ENCODE measurements around the gene TBC1D8. TPM values are rescaled to one million over a fixed set of nuclear protein-coding genes. Genes with fewer than 3 reads are reported as not detected.

TBC1D8 gene
- total RNA-seq, 1 experiment from 2014 or later = 33.4 TPM

- DNase-seq (ENCODE audit: low spot score) = no peak
These were observed 123.3 kb downstream of the TBC1D8 start for GRCh38 chr2:101027852-101028251.

DNA sequence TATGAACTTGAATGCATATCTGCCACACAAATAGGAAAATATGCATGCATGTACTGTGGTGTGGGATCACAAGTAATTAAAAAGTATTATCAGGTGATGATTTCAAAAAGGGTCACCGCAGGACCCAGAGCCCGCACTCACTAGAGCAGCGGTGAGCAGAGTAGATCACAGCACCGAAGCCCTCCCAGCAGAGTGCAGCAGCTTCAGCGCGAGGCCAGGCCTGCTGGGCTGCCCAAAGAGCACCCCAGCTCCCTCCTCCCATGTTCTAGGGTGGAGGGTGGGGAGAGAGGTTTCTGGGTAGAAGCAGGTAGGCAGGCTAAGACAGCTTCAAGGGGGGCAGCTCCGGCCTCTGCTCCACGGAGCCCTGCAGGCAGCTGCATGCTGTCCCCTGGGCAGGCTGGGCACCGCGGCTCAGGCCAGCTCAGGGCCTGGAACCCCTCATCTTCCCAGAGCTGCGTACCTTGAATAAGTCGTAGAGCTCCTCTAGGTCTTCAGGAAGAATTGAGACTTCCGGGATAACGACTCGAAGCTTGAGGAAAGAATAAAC is 124.2 kb downstream of the TBC1D8 start:
- DNase-seq (ENCODE audit: low spot score) = no peak

GRCh38 chr2:101026253-101026701 is 124.9 kb downstream of the TBC1D8 start:
- DNase-seq (ENCODE audit: low spot score) = no peak

- DNase-seq (ENCODE audit: low spot score) = no peak
These were observed 125.6 kb downstream of the TBC1D8 start for GRCh38 chr2:101025561-101025960.

DNA sequence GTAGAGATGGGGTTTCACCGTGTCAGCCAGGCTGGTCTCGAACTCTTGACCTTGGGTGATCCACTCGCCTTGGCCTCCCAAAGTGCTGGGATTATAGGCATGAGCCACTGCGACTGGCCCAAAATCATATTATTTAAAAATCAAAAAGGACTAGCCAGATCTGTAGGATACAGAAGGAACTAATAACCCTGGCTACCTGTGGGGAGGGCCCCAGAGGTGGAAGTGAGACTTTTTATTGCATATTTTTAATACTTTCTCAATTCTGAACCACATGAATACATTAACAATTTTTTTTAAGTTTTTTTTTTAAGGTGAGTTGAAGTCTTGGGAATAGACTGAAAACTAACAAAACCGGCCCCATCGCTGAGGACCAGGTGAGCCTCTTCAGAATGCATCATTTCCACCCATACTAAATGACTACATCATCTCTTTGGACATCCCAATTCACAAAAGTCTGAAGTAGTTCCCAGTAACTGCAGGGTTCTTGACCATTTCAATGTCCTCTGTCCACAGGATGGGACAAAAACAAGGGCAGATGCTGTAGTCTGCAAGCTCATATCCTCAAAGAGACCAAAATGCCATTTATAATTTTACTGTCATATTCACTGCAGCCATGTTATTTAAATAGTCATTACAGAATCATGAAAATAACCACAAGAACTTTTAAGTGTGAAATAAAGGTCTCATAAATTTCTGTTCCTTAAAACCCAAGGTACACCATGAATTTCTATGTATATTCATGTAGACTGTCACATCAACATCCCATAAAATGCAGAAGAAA is 127.7 kb downstream of the TBC1D8 start:
- DNase-seq (ENCODE audit: low spot score) = no peak

DNA sequence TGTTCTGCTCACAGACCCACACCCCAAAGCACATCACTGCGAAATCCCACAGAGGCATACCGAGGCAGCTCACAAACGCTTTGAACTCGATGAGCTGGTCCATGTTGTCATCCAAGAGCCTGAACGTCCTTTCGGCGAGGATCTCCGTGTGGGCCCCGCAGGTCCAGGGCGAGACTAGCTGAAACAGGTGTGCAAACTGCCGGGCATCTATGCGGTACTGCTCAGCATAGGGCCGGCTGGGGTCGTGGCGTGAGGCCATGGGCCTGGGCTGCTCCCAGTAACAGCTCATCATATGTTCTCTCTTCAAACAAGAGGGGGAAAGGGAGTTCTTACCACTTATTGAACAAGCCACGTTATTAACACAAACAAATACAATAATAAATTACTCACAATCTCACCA is 129.0 kb downstream of the TBC1D8 start:
- DNase-seq (ENCODE audit: low spot score) = no peak

DNA sequence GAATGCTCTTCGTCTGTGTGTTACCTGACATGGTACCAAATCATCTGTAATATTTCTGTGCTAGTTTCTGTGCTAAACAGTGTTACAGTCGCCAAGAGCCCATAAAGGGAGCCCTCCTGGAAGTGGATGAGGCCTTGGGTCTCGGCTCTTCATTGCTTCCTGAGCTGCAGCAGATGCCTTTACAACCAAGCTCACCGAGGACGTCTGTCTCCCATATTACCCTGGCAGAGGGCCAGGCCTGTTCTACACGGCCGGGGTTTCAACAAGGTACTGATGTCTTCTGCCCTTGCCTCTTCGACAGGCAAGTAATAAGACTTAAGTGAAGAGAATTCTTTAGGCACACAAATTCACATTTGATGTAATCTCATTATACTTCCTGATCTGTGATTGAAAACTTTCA is 132.2 kb downstream of the TBC1D8 start:
- DNase-seq (ENCODE audit: low spot score) = no peak

- no peak for DNase-seq (ENCODE audit: low spot score)
These were observed 133.8 kb downstream of the TBC1D8 start for GRCh38 chr2:101017371-101017770.

GRCh38 chr2:101014264-101014857 is 136.8 kb downstream of the TBC1D8 start:
- no peak for DNase-seq (ENCODE audit: low spot score)

DNA sequence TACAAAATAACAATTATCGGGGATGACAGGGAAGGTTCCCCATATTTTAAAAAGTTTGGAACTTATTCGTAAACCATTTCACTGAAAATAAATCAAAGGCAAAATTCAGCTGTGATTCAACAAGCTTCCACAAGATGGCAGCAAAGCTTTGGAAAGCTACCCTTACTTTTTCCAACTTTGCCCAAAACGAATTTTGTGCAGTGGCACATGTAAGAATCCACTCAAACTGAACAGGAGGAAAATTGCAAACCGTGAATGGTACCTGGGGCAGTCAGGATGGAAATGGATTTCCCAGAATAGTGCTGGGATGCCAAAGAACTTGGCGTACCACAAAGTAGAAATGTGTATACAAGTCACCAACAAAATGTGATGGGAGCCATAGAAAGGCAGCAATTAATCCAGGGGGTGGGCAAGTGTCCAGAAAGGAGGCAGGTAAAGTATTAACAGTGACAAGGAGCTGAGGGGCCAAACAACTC is 138.4 kb downstream of the TBC1D8 start:
- DNase-seq (ENCODE audit: low spot score) = peak; percentile 65

DNA sequence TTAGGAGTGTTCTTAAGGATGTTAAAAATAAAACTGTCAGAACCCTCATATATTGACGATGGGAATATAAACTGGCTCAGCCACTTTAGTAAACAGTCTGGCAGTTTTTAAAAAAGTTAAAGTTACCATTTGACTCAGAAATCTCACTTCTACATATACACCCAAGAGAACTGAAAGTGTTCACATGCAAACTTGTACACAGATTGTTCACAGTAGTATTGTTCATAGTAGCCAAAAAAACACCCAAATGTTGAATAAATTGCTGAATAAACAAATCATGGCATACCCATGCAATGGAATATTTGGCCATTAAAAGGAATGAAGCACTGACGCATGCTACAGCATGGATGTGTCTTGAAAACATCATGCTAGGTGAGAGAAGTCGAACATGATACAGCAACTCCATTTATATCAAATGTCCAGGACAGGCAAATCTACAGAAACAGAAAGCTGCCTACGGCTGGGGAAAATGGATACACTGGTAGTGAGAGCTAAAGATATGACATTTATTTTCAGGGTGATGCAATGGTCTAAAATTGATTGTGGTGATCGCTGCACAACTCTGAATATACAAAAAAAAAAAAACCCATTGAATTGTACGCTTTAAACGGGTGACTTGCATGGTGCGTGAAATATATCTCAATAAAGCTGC is 139.0 kb downstream of the TBC1D8 start:
- DNase-seq (ENCODE audit: low spot score) = no peak

DNA sequence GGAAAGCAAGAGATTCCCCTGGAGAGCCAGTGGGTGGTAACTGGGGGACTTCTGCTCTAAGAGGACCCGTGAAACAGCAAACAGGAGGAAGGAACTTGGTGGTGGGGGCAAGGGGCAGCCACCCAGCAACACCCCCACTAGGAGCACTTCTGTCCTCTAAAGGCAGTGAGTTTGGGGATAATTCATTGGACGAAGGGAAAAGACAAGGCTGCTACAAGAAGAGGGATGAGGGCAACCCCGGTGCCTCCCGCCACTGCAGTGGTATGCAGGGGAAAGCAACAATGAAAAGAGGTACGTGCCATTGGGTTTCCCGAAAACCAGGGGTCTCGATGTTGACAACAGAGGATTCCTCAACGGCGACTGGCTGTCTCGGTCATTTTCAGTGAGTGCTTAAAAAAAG is 140.0 kb downstream of the TBC1D8 start:
- DNase-seq (ENCODE audit: low spot score) = no peak

DNA sequence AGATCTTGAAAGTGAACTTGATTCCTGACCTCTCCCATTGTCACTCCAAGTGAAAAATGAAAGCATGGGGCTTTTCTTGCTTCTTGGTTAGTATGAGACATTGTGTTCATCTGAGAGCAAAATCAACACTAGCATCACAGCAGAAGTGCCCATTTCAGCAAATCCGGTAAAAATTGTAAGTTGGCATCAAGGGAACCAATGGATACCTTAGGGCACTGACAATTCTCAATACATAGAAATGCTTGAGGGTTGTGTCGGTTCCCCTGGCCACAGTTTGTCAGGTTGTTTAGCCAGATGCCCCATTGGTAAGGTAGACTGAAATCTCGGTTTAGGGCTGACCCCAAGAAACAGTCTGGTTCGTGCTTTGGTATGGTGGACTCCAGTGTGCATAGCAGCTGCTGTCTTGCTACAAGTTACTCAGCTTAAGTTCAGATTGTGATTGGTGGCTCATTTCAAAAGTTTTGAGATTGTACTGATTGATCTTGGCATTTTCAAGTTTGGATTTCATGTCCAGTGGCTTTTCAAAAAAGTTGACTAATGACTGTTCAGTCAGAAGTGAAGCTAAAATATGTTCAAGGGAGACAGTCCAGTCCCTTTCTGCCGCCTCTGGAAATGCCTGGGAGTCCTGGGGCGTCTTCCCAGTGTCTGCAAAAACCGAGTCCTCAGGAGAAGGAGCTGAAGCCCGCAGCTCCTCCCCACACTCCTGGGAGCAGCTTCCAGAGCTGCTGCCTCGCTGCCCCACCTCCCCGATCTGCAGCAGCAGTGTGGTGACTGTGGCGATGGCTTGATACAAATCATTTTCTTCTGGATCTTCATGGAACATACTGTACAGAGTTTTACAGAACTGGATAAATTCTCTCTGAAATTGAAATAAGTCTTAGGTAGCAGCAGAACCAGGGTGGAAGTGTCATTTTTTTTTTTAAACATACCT is 143.5 kb downstream of the TBC1D8 start:
- DNase-seq (ENCODE audit: low spot score) = peak; percentile 36

DNA sequence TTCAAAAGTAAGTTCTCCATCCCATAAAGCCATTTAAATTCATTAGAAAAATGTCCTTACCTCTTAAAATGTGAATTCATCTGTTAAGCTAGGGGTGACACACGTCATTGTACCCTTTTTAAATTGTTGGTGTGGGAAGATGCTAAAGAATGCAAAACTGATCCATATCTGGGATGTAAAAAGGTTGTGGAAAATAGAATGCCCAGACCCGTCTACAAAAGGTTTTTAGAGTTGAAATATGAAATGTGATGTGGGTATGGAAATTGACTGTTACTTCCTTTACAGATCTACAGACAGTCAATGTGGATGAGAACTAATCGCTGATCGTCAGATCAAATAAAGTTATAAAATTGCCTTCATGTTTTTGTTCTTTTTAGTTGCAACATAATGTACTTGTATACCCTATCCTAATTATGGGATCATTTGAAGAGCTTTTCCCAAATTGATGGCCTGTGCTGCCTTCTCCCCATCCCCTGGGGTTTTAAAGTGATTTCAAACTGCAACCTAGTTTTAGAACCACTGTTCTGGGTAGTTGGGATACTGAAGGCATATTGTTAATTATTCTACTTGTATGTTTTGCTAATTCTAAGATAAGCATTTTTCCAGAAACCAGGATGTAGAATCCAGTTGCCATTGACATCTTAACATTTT is 145.0 kb downstream of the TBC1D8 start:
- DNase-seq (ENCODE audit: low spot score) = no peak

DNA sequence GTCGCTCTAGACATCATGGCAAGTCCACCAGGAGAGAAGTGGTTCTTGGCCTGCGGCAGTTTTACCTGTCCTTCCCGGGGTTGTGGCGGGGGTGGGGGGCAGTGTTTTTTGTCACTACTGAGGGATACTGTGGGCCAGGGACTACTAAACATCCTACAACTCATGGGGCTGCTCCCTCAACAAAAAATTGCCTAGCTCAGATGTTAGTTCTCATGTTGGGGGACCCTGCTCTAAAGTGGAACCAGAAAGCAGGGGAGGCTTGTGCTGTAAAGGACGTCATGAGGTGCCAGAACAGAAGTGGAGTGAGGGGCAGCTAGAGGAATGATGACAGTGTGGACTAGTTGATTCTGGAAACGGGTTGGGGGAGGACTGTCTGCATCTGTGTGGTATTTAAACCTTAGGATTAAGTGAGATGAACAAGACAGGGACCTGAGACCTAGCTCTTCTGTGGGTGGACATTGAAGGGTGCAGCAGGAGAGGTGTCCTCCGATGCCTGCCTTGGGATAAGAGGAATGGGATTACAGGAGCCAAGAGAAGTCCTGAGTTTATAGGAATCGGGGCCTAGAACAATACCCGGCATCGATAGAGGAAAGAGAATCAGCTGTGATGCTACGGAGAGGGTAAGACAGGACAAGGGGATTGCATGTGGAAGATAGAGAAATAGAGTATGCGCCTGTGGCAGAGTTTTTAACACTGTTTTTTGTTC is 146.4 kb downstream of the TBC1D8 start:
- DNase-seq (ENCODE audit: low spot score) = no peak

DNA sequence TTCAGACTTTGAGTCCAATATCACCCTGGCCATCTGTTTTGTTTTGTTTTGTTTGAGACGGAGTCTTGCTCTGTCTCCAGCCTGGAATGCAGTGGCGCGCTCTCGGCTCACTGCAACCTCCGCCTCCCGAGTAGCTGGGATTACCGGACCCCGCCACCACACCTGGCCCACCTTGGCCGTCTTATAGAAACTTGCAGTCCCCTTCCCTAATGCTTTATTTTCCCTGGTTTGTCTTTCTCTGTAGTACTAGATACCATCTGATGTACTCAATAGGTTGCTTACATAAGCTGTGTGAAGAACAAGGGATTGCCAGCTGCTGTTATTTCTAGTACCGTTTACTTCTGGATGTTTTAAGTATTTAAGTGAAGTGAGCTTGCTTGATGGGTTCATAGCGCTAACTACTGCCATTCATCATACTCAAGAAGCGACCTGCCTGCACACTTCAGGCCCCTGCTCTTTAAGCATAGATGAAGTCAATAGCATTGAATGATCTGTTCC is 147.9 kb downstream of the TBC1D8 start:
- DNase-seq (ENCODE audit: low spot score) = no peak

- peak; percentile 59 for DNase-seq (ENCODE audit: low spot score)
These were observed 148.5 kb downstream of the TBC1D8 start for GRCh38 chr2:101002562-101003277.

DNA sequence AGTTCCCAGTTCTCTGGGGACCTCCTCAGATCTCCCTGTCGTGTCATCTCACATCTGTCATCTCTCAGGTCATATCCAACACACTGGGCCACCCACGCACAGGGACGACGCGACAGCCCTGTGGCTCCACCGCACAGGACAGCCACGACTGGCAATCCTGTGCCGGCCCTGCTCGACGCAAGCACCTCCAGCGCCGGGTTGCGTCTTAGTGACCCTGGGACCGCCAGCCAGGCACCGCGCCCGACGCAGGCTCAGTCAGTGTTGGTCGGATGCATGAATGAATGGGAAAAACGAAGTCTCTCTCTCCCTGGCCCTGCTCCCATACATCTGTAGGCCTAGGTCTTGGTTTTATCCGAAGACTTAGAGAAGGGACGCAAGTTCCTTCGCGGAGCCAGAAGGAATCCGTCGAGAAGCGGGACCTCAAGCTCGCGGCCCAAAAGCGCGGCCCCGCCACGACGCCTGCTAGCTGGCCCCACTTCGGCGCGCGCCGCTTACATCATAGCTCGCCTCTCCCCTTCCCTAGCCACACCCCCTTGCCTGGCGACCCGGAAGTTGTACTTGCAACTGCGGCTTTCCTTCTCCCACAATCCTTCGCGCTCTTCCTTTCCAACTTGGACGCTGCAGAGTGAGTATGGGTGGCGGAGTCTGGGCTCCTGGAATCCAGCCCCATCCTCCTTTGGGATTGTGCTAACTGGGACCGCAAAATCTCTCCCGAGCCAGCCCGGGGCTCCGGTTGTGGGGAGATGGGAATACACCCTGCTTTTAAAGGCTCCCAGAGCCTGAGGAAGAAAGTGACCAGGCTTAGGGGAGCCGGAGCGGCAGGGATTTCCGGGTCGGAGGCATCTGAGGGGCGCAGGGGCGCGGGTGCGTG is 149.3 kb downstream of the TBC1D8 start, which contains the start of gene RPL31:
Gene RPL31 (plus strand): TSS at position 599 of the 871 bp plus-strand sequence. CDS start 413 bp downstream, outside the sequence.
- peak; percentile 95 for DNase-seq (ENCODE audit: low spot score)

Data from HT-29 (cell line).